GM21529 (cell line): ENCODE measurements around the gene LHFPL3.
"Not testable (repeated sequence)": the region's sequence is repeated elsewhere in the genome, so short reads cannot be mapped to it uniquely, and the experiment has no call there.

ENCODE experiments used
- ATAC-seq: cut with Tn5 transposase; IDR thresholded peaks from one replicate; pipeline ENCODE4 v1.9.1; 2021; ENCODE audit not compliant: unreplicated experiment

Gene LHFPL3

GRCh38 chr7:104328296-104328969, at the start of gene LHFPL3:
TSS of gene LHFPL3 (plus strand) at chr7:104328603.
- ATAC-seq, result no peak

DNA sequence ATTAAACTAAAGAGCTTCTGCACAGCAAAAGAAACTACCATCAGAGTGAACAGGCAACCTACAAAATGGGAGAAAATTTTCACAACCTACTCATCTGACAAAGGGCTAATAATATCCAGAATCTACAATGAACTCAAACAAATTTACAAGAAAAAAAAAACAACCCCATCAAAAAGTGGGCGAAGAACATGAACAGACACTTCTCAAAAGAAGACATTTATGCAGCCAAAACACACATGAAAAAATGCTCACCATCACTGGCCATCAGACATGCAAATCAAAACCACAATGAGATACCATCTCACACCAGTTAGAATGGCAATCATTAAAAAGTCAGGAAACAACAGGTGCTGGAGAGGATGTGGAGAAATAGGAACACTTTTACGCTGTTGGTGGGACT, 46.7 kb upstream of the LHFPL3 start:
- not testable (repeated sequence) for ATAC-seq

- no peak for ATAC-seq
Measured at GRCh38 chr7:104286839-104287238, 41.6 kb upstream of the LHFPL3 start.

DNA sequence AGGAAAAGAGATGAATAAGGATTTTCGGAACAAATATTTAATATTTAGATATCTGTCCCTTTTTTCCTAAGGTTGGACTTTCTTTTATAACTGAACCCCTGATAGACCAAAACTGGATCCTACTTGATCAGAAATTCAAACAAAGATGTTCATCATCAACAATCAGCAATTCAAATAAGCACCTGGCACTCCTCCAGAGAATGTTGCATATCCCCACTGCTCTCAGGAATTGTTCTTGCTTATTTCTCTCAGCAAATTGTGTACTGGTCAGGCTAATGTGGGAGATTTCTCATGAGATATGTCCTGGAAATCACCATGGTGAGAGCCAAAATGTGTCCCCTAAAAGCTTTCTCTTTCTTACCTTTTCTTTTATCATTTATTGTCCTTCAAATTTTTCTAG, 40.3 kb upstream of the LHFPL3 start:
- ATAC-seq, result no peak

DNA sequence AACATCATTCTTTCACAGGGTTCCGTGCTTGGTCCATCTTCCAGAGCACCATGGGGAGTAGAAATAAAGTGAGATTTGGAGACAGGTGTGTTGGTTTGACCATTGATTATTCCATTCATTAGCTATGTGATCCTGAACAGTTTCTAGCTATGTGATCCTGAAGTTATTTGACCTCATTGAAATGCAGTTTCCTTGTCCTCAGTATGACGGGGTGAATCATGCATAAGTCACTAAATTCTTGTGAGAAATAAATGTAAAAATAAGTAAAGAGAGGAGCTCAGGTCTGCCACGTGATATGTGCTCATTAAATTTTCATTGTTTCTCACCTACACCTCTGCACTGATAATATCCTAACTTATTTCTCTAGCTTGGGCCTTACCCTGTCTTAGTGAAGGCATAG, 34.1 kb upstream of the LHFPL3 start:
- ATAC-seq, result no peak

- ATAC-seq, result no peak
Measured at GRCh38 chr7:104296266-104296665, 32.1 kb upstream of the LHFPL3 start.

DNA sequence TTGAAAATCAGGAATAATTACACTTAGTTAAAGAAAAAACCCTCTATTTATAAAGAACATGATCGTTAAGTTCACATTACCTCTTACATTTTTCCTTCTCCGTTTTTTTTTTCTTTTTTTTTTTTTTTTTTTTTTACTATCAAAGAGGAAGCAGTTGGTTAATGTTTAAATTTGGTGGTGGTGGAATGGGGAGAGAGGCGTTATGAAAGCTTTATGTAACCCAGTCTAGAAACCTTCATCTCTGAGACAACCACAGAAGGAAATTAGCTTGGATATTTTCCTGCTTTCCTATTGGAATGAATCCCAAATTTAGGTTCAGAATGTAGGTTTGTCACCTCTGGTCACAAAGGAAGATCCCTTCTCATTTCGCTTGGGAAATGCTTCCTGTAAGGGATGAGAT, 31.5 kb upstream of the LHFPL3 start:
- ATAC-seq, result no peak

DNA sequence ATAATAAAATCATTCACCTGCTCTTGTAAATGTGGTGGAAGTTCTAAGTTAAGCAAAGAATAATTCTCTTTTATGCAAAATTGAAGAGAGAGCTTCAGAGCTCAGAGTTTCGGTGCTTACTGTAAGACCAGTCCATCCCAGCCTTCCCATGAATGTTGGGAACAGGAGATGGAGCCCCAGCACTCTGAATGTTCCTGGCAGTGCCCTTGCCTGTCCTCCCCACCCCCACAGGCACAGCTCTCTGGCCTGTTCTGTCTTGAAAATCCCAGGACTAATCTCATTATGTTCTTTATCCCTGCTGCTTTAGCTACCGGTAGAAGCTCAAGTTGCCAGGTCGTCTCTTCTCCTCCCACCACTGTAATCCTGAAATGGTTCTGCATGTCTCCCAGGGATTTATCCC, 29.1 kb upstream of the LHFPL3 start:
- ATAC-seq, result no peak

GRCh38 chr7:104299777-104300176, 28.6 kb upstream of the LHFPL3 start:
- ATAC-seq, result no peak

GRCh38 chr7:104306793-104307192, 21.6 kb upstream of the LHFPL3 start:
- no peak for ATAC-seq

DNA sequence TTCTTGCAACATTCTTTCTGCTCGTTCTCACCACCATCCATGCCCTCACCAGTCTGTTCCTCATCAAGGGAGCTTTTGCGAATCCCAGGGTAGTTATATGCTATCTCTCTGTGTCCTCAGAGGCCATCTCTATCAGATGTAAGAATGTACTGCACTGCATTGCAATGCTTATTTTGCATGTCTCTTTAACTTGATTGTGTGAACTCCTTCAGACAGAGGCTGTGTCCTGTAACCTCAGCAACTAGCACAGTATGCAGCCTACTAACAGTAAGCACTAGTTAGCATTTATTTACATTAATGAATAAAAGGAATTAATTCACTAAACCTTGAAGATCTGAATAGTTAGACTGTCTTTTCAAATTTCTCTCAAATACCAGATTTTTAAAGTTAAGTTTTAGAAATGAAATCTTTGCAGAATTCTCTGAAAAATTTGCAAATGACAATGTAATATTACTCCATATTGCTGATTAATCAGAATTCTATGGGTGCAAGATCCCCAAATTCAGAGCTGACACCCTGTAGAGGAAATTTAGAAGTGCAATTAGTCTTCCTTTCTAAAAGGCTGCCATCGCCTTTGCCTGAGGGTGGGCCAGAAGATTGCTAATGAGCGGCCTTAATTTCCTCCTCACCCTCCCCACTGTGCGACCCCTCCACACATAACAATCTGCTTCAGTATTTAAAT, 10.3 kb upstream of the LHFPL3 start:
- no peak for ATAC-seq

GRCh38 chr7:104327534-104327933, 869 bp upstream of the LHFPL3 start:
- no peak for ATAC-seq

GRCh38 chr7:104327938-104328295, 486 bp upstream of the LHFPL3 start:
- ATAC-seq, result no peak

GRCh38 chr7:104328970-104329825, 795 bp downstream of the LHFPL3 start:
- ATAC-seq, result no peak

- no peak for ATAC-seq
Measured at GRCh38 chr7:104341546-104341945, 13.1 kb downstream of the LHFPL3 start.

DNA sequence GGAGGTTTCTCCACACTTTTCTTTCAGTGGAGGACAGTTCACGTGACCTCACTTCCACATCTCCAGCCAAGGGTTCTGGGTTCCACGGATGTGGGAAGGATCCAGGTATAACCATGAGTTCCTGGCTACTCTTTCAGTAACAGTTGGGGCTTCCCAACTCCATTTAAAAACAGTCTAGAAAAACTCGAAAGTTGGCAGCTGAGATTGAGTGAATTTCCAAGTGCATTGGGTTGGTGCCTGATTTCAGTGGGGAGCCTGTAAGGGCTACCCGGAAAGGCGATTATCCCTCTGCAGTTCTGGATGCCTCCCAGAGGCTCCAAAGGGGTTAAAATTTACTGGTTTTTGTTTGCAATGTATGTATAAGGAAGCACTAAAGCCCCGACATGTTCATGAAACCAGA, 24.3 kb downstream of the LHFPL3 start:
- no peak for ATAC-seq

DNA sequence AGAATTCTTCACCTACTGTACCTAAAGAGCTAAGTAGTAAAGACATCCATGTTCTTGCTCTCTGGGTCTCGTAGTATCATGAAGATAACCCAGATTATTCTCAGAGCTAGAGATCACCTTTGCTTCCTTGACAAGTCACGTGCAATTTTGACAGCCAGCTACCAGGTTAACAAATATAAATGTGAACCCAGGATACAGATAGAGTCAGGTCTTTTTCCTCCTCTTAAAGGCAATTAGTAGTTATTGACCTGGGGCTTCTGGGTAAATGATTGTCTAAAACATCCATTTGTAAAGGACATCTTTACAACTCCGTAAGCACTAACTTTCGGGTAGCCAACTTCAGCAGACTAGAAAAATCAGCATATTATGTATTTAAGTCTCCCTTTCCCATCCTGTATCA, 28.8 kb downstream of the LHFPL3 start:
- ATAC-seq, result no peak

- ATAC-seq, result no peak
Measured at GRCh38 chr7:104358446-104359132, 30.2 kb downstream of the LHFPL3 start.

GRCh38 chr7:104362756-104363155, 34.4 kb downstream of the LHFPL3 start:
- ATAC-seq, result no peak

DNA sequence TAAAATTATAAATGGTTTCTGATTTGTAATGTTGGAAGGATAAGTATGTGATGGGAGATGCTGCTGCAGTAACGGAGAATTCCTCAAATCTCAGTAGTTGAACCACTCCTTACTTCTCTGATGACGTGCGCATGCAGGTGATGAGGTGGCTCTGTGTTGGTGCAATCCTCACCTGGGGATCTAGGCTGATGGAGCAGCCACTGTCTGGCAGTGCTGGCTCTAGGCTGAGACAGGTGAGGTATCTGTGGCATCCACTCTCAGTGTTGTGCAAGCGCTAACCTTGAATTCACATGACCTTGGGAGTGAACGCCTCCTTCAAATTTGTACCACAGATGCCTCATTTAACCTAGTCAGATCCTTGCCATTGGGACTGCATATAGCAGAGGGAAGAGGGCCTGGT, 35.0 kb downstream of the LHFPL3 start:
- no peak for ATAC-seq

DNA sequence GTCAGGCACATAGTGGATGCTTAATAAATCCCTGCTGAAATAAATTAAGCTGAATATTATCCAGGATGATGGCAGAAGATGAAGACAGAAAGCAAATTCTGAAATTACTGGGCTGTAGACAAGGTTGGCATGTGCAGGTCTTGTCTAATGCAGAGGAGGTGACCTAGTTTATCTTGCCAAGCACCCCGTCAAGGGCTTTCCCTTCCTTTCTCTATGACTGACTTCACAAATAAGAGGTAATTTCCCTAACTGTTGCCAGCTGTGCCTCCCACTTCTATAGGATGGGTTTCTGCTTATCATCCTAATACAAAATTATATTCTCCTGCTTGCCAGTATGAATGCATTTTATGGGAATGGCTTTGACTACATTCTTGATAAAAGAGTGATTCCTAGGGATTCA, 38.0 kb downstream of the LHFPL3 start:
- no peak for ATAC-seq
